Muscle layer of duodenum (tissue), 2 donors: Measurements from ENCODE around the gene PARP3.

Source experiments
- H3K27ac ChIP-seq: one replicate; pipeline ENCODE4 v1.7.0; 2013; ENCODE audit warnings: mild to moderate bottlenecking, low read length
- H3K27me3 ChIP-seq: one replicate; pipeline ENCODE4 v1.7.0; 2013; ENCODE audit warnings: low read depth, mild to moderate bottlenecking, control low read depth, low read length
- H3K36me3 ChIP-seq, 2 donors: one replicate each; pipeline ENCODE4 v1.7.0; 2013; ENCODE audit warnings: low read length in 2 of 2, control low read depth in 1 of 2, mild to moderate bottlenecking in 1 of 2; ENCODE audit not compliant: insufficient read depth in 2 of 2, control insufficient read depth in 1 of 2
- H3K4me1 ChIP-seq, 2 donors: one replicate each; pipeline ENCODE4 v1.7.0; 2013; ENCODE audit warnings: low read length in 2 of 2, mild to moderate bottlenecking in 2 of 2, control low read depth in 1 of 2, moderate library complexity in 1 of 2; ENCODE audit not compliant: insufficient read depth in 2 of 2, control insufficient read depth in 1 of 2
- H3K4me3 ChIP-seq, 2 donors: one replicate each; pipeline ENCODE4 v1.7.0; 2013; ENCODE audit warnings: low read length in 2 of 2, low read depth in 1 of 2, mild to moderate bottlenecking in 1 of 2
- H3K9me3 ChIP-seq, 2 donors: one replicate each; pipeline ENCODE4 v1.7.0; 2013; ENCODE audit warnings: low read length in 2 of 2, control low read depth in 1 of 2, mild to moderate bottlenecking in 1 of 2; ENCODE audit not compliant: control insufficient read depth in 1 of 2
- donor health status: healthy.

Gene PARP3

GRCh38 chr3:51955175-51955892 is 13.2 kb downstream of the PARP3 start, which contains the start of gene GPR62:
Gene GPR62 (plus strand): TSS chr3:51955381. CDS start chr3:51955653, 272 bp downstream.
- Histone ChIP-seq H3K27ac (no peak within 1 kb of the TSS), H3K36me3 (peaks cover 0 to 14% of the 10 kb centered on the region in 2 donors), H3K4me3 (peak within 1 kb of the TSS in 1 of 2 donors; percentile 60), H3K9me3 (no peaks in the 10 kb centered on the region), H3K27me3 (no peaks in the 10 kb centered on the region), H3K4me1 (peaks cover 0 to 14% of the 10 kb centered on the region in 2 donors)

GRCh38 chr3:51955893-51956770 is 14.0 kb downstream of the PARP3 start:
- Histone ChIP-seq H3K4me3 (peak overlapping the region in 1 of 2 donors; percentile 60), H3K36me3 (peaks cover 0 to 21% of the 10 kb centered on the region in 2 donors), H3K9me3 (no peaks in the 10 kb centered on the region), H3K4me1 (peaks cover 0 to 14% of the 10 kb centered on the region in 2 donors), H3K27me3 (no peaks in the 10 kb centered on the region), H3K27ac (no peak overlapping the region)

- H3K36me3 ChIP-seq = peaks cover 4 to 26% of the 10 kb centered on the region in 2 donors
Observed at GRCh38 chr3:51957520-51958205, 15.5 kb downstream of the PARP3 start.

GRCh38 chr3:51958603-51959521 is 16.7 kb downstream of the PARP3 start:
- no peak overlapping the region for H3K27ac ChIP-seq
- no peak overlapping the region for H3K4me3 ChIP-seq
- peaks cover 4 to 26% of the 10 kb centered on the region in 2 donors for H3K36me3 ChIP-seq
- H3K4me1 ChIP-seq = peaks cover 0 to 27% of the 10 kb centered on the region in 2 donors
- H3K27me3 ChIP-seq = no peaks in the 10 kb centered on the region
- H3K9me3 ChIP-seq = no peaks in the 10 kb centered on the region

More at GRCh38 chr3:51957520-51958205, 15.5 kb downstream of the PARP3 start:
- Histone ChIP-seq H3K4me1 (peaks cover 0 to 21% of the 10 kb centered on the region in 2 donors), H3K27me3 (no peaks in the 10 kb centered on the region), H3K27ac (no peak overlapping the region), H3K4me3 (no peak overlapping the region), H3K9me3 (no peaks in the 10 kb centered on the region)

- no peak overlapping the region for H3K4me3 ChIP-seq
- H3K9me3 ChIP-seq = no peaks in the 10 kb centered on the region
- H3K4me1 ChIP-seq = peaks cover 0 to 35% of the 10 kb centered on the region in 2 donors
- peaks cover 4 to 26% of the 10 kb centered on the region in 2 donors for H3K36me3 ChIP-seq
- no peak overlapping the region for H3K27ac ChIP-seq
- H3K27me3 ChIP-seq = no peaks in the 10 kb centered on the region
Observed at GRCh38 chr3:51959651-51960050, 17.5 kb downstream of the PARP3 start.

- H3K4me3 ChIP-seq = no peak overlapping the region
- H3K36me3 ChIP-seq = peaks cover 4 to 26% of the 10 kb centered on the region in 2 donors
- H3K4me1 ChIP-seq = peaks cover 0 to 41% of the 10 kb centered on the region in 2 donors
- H3K27me3 ChIP-seq = no peaks in the 10 kb centered on the region
- no peaks in the 10 kb centered on the region for H3K9me3 ChIP-seq
- H3K27ac ChIP-seq = no peak overlapping the region
Observed at GRCh38 chr3:51960386-51960785, 18.2 kb downstream of the PARP3 start.

- H3K4me1 ChIP-seq = peaks cover 0 to 43% of the 10 kb centered on the region in 2 donors
- H3K4me3 ChIP-seq = no peak overlapping the region
- H3K9me3 ChIP-seq = no peaks in the 10 kb centered on the region
- H3K27me3 ChIP-seq = no peaks in the 10 kb centered on the region
- H3K36me3 ChIP-seq = peaks cover 4 to 26% of the 10 kb centered on the region in 2 donors
- no peak overlapping the region for H3K27ac ChIP-seq
Observed at GRCh38 chr3:51961011-51961410, 18.8 kb downstream of the PARP3 start.

- peaks cover 0 to 42% of the 10 kb centered on the region in 2 donors for H3K4me1 ChIP-seq
- H3K4me3 ChIP-seq = no peak overlapping the region
- H3K9me3 ChIP-seq = no peaks in the 10 kb centered on the region
- peaks cover 4 to 26% of the 10 kb centered on the region in 2 donors for H3K36me3 ChIP-seq
- no peak overlapping the region for H3K27ac ChIP-seq
- no peaks in the 10 kb centered on the region for H3K27me3 ChIP-seq
Observed at GRCh38 chr3:51961602-51962569, 19.7 kb downstream of the PARP3 start.

GRCh38 chr3:51962854-51963530 is 20.8 kb downstream of the PARP3 start:
- H3K27me3 ChIP-seq = no peaks in the 10 kb centered on the region
- H3K27ac ChIP-seq = no peak overlapping the region
- H3K36me3 ChIP-seq = peaks cover 4 to 26% of the 10 kb centered on the region in 2 donors
- H3K4me1 ChIP-seq = peaks cover 0 to 46% of the 10 kb centered on the region in 2 donors
- H3K4me3 ChIP-seq = no peak overlapping the region
- no peaks in the 10 kb centered on the region for H3K9me3 ChIP-seq
